Raji (cell line): ENCODE results near the gene DROSHA.

Experiments
- POLR2A ChIP-seq: IDR thresholded peaks from 2 replicates; pipeline ENCODE4 v1.6.1; 2011; ENCODE audit warnings: low read depth, low read length, control low read depth; ENCODE audit not compliant: insufficient read depth

DROSHA gene

GRCh38 chr5:31359839-31360238, 172.1 kb downstream of the DROSHA start:
- no peak for TF ChIP-seq POLR2A

GRCh38 chr5:31357038-31357437, 174.9 kb downstream of the DROSHA start:
- TF ChIP-seq POLR2A, result no peak

GRCh38 chr5:31355337-31355736, 176.6 kb downstream of the DROSHA start:
- TF ChIP-seq POLR2A, result no peak
